IMR-90 (cell line): Measurements from ENCODE around the gene MSI2. TPM values are rescaled to one million over a fixed set of nuclear protein-coding genes. Genes with fewer than 3 reads are reported as not detected.

ENCODE experiments used
- ATAC-seq: fragments of 200-7000 bp; cut with Tn5 transposase; 2 replicates; pipeline ENCODE4 v1.9.1; 2020; ENCODE audit warnings: low read depth, mild to moderate bottlenecking, moderate library complexity
- BruUV-seq: library from RNA; stranded (reverse); fragments of 400-500 nt; replicated peaks from 2 replicates; lab custom pipeline; 2021; lab: Mats Ljungman, UMichigan
- CTCF ChIA-PET: fragments of 300-600 bp; formaldehyde crosslinking; extraction: SDS; loops from one replicate; lab custom pipeline; 2021; ENCODE audit warnings: antibody characterized with exemption; lab: Yijun Ruan, JAX
- POLR2A ChIA-PET: fragments of 300-600 bp; sonication (Branson Sonifier 250); formaldehyde crosslinking; loops from one replicate; lab custom pipeline; 2022; ENCODE audit warnings: antibody characterized with exemption; ENCODE audit not compliant: unreplicated experiment; lab: Charles Lee
- DNase-seq: peaks from one replicate; pipeline ENCODE4 v3.0.0; 2013
- H2AFZ ChIP-seq: replicated peaks from 2 replicates; pipeline ENCODE3; 2013; ENCODE audit warnings: low read length, mild to moderate bottlenecking; ENCODE audit not compliant: poor library complexity
- H2AK5ac ChIP-seq: 2 replicates; pipeline ENCODE4 v1.6.1; 2013; ENCODE audit warnings: low read depth, low read length, inconsistent platforms
- H2AK9ac ChIP-seq: replicated peaks from 2 replicates; pipeline ENCODE3; 2013; ENCODE audit warnings: mild to moderate bottlenecking, low read depth, low read length, moderate library complexity; ENCODE audit not compliant: poor library complexity
- H2BK120ac ChIP-seq: 2 replicates; pipeline ENCODE4 v1.6.1; 2013; ENCODE audit warnings: low read depth, low read length, inconsistent platforms
- H2BK15ac ChIP-seq: 3 replicates; pipeline ENCODE4 v1.6.1; 2013; ENCODE audit warnings: low read depth, low read length, inconsistent platforms
- H2BK20ac ChIP-seq: 2 replicates; pipeline ENCODE4 v1.6.1; 2013; ENCODE audit warnings: low read depth, mild to moderate bottlenecking, inconsistent platforms, low read length, moderate library complexity
- H2BK5ac ChIP-seq: 2 replicates; pipeline ENCODE4 v1.6.1; 2013; ENCODE audit warnings: mild to moderate bottlenecking, low read depth, low read length, inconsistent platforms; ENCODE audit not compliant: poor library complexity, severe bottlenecking
- H3K14ac ChIP-seq: replicated peaks from 2 replicates; pipeline ENCODE4 v1.6.1; 2013; ENCODE audit warnings: low read depth, low read length, inconsistent platforms
- H3K18ac ChIP-seq: 2 replicates; pipeline ENCODE4 v1.6.1; 2013; ENCODE audit warnings: low read depth, low read length, control low read depth
- H3K23ac ChIP-seq: 2 replicates; pipeline ENCODE4 v1.6.1; 2013; ENCODE audit warnings: low read depth, low read length, inconsistent platforms
- H3K27ac ChIP-seq: 2 replicates; pipeline ENCODE4 v1.5.1; 2013; ENCODE audit warnings: mild to moderate bottlenecking, control low read depth, low read length; ENCODE audit not compliant: insufficient read depth
- H3K27me3 ChIP-seq: 2 replicates; pipeline ENCODE4 v1.6.1; 2013; ENCODE audit warnings: low read length; ENCODE audit not compliant: control insufficient read depth, insufficient read depth
- H3K36me3 ChIP-seq: 2 replicates; pipeline ENCODE4 v1.6.1; 2013; ENCODE audit warnings: low read length, mixed read lengths; ENCODE audit not compliant: control insufficient read depth, insufficient read depth
- H3K4ac ChIP-seq: 2 replicates; pipeline ENCODE4 v1.6.1; 2013; ENCODE audit warnings: low read depth, low read length, inconsistent platforms
- H3K4me1 ChIP-seq: 2 replicates; pipeline ENCODE4 v1.6.1; 2013; ENCODE audit warnings: low read length, mixed read lengths; ENCODE audit not compliant: control insufficient read depth, insufficient read depth
- H3K4me2 ChIP-seq: 2 replicates; pipeline ENCODE4 v1.6.1; 2013; ENCODE audit warnings: low read depth, mild to moderate bottlenecking, control low read depth, low read length, moderate library complexity
- H3K4me3 ChIP-seq: 2 replicates; pipeline ENCODE4 v1.5.1; 2013; ENCODE audit warnings: low read depth, mild to moderate bottlenecking, control low read depth, low read length, moderate library complexity; ENCODE audit not compliant: insufficient read depth
- H3K56ac ChIP-seq: 2 replicates; pipeline ENCODE4 v1.6.1; 2013; ENCODE audit warnings: low read length, inconsistent platforms; ENCODE audit not compliant: insufficient read depth; ENCODE audit errors: extremely low read depth
- H3K79me1 ChIP-seq, 2 experiments: 2 replicates each; pipeline ENCODE4 v1.6.1; 2013; ENCODE audit warnings: low read length in 2 of 2, inconsistent platforms in 1 of 2, low read depth in 1 of 2
- H3K9ac ChIP-seq: 2 replicates; pipeline ENCODE4 v1.6.1; 2013; ENCODE audit warnings: low read depth, low read length, control low read depth
- H3K9me1 ChIP-seq: 2 replicates; pipeline ENCODE4 v1.6.1; 2013; ENCODE audit warnings: low read length, inconsistent platforms; ENCODE audit not compliant: insufficient read depth
- H3K9me3 ChIP-seq: 2 replicates; pipeline ENCODE4 v1.6.1; 2013; ENCODE audit warnings: low read length; ENCODE audit not compliant: control insufficient read depth, insufficient read depth
- H4K20me1 ChIP-seq: 2 replicates; pipeline ENCODE4 v1.6.1; 2013; ENCODE audit warnings: low read length, inconsistent platforms; ENCODE audit not compliant: insufficient read depth
- H4K5ac ChIP-seq: 2 replicates; pipeline ENCODE4 v1.6.1; 2013; ENCODE audit warnings: mild to moderate bottlenecking, low read depth, low read length, control low read depth
- H4K8ac ChIP-seq, 2 experiments: 2 replicates each; pipeline ENCODE4 v1.6.1; 2013; ENCODE audit warnings: low read depth in 2 of 2, low read length in 2 of 2, control low read depth in 1 of 2, inconsistent platforms in 1 of 2
- H4K91ac ChIP-seq: 2 replicates; pipeline ENCODE4 v1.6.1; 2013; ENCODE audit warnings: low read depth, low read length, inconsistent platforms; ENCODE audit not compliant: insufficient read depth
- CEBPB ChIP-seq: IDR thresholded peaks from 2 replicates; pipeline ENCODE4 v1.6.1; 2012; ENCODE audit warnings: low read depth, low read length, improper control_type of control experiment
- CHD1 ChIP-seq: IDR thresholded peaks from 2 replicates; pipeline ENCODE4 v1.6.1; 2012; ENCODE audit warnings: low read depth, low read length, improper control_type of control experiment
- CTCF ChIP-seq: conservative IDR thresholded peaks from 2 replicates; pipeline ENCODE4 v1.5.1; 2012; ENCODE audit warnings: mild to moderate bottlenecking, low read depth, low read length, improper control_type of control experiment
- ELK1 ChIP-seq: fragments of 150-350 bp; IDR thresholded peaks from 2 replicates; pipeline ENCODE4 v1.6.1; 2016; ENCODE audit warnings: low read depth, mild to moderate bottlenecking, low read length, moderate library complexity, borderline replicate concordance
- FOS ChIP-seq: fragments of 150-350 bp; IDR thresholded peaks from 2 replicates; pipeline ENCODE4 v1.6.1; 2016; ENCODE audit warnings: low read depth, low read length
- MAFK ChIP-seq: IDR thresholded peaks from 2 replicates; pipeline ENCODE4 v1.6.1; 2012; ENCODE audit warnings: low read depth, low read length, improper control_type of control experiment
- MAZ ChIP-seq: IDR thresholded peaks from 2 replicates; pipeline ENCODE4 v1.6.1; 2012; ENCODE audit warnings: low read depth, mild to moderate bottlenecking, low read length, improper control_type of control experiment, moderate library complexity, borderline replicate concordance
- MXI1 ChIP-seq: IDR thresholded peaks from 2 replicates; pipeline ENCODE4 v1.6.1; 2012; ENCODE audit warnings: low read depth, mild to moderate bottlenecking, low read length, moderate library complexity, borderline replicate concordance
- NFE2L2 ChIP-seq: fragments of 150-350 bp; IDR thresholded peaks from 2 replicates; pipeline ENCODE4 v1.6.1; 2016; ENCODE audit warnings: low read depth, mild to moderate bottlenecking, low read length
- POLR2A ChIP-seq: IDR thresholded peaks from 2 replicates; pipeline ENCODE4 v1.6.1; 2012; ENCODE audit warnings: mild to moderate bottlenecking, low read depth, low read length
- RAD21 ChIP-seq: IDR thresholded peaks from 2 replicates; pipeline ENCODE4 v1.6.1; 2012; ENCODE audit warnings: low read length, improper control_type of control experiment
- SMC3 ChIP-seq: fragments of 150-350 bp; IDR thresholded peaks from 2 replicates; pipeline ENCODE4 v1.6.1; 2016; ENCODE audit warnings: low read depth, mild to moderate bottlenecking, antibody characterized with exemption, low read length, moderate library complexity
- WGBS, 2 experiments: methylation state at CpG; one replicate each; pipeline versions ENCODE4 v1.1.5 to v1.1.7; 2013; ENCODE audit warnings: missing lambda C conversion rate in 2 of 2; ENCODE audit not compliant: insufficient read length in 1 of 2; ENCODE audit errors: extremely low coverage in 2 of 2; 5-methylcytosine and 5-hydroxymethylcytosine counted together
- dilution Hi-C: fragments of 300-500 bp; cut with HindIII; formaldehyde crosslinking; loops from one replicate; pipeline ENCODE4 v1.14.3; 2018; ENCODE audit warnings: low sequenced_read_pairs; ENCODE audit not compliant: unreplicated experiment
- in situ Hi-C: fragments of 300-500 bp; cut with MboI; formaldehyde crosslinking; loops from 3 replicates; pipeline ENCODE4 v1.14.3; 2019; ENCODE audit warnings: low sequenced_read_pairs, inconsistent platforms, mixed read lengths
- intact Hi-C: fragments of 100-400 bp; cut with micrococcal nuclease; formaldehyde crosslinking; loops from 2 replicates; pipeline ENCODE4 v1.10.0; 2022
- polyA plus RNA-seq, 3 experiments: library from polyadenylated mRNA; depleted of rRNA; stranded (reverse); fragments of >200 nt; gene quantifications; 2 replicates each; pipeline ENCODE4 v1.2.3, GENCODE V29; 2012; ENCODE audit warnings: low replicate concordance in 1 of 3
- total RNA-seq: library from RNA; depleted of rRNA; stranded (reverse); fragments of >200 nt; gene quantifications from 2 replicates; pipeline ENCODE4 v1.2.3, GENCODE V29; 2012

Gene MSI2
- total and polyA plus RNA-seq, 2 of the 4 experiments (the other 2 are of a cell fraction), result 13.0 to 16.0 TPM

GRCh38 chr17:57706761-57707160, 450.4 kb downstream of the MSI2 start:
- H2BK120ac ChIP-seq, result no peak overlapping the region

More at GRCh38 chr17:57706761-57707160, 450.4 kb downstream of the MSI2 start:
- Histone ChIP-seq H3K9me3 (no peaks in the 10 kb centered on the region), H2AFZ (no peak overlapping the region), H3K9me1 (no peaks in the 10 kb centered on the region), H3K9ac (no peak overlapping the region), H2BK5ac (no peak overlapping the region), H2AK9ac (no peak overlapping the region), H3K14ac (no peak overlapping the region), H3K23ac (no peak overlapping the region), H2BK20ac (no peak overlapping the region), H2BK15ac (no peak overlapping the region), H3K4me1 (no peaks in the 10 kb centered on the region), H4K5ac (no peak overlapping the region), H3K79me1 (no peaks in the 10 kb centered on the region), H3K27ac (no peak overlapping the region), H3K18ac (no peak overlapping the region), H3K4me2 (no peak overlapping the region), H3K27me3 (peaks cover 25% of the 10 kb centered on the region), H3K4ac (no peak overlapping the region), H4K8ac (no peak overlapping the region), H4K20me1 (no peaks in the 10 kb centered on the region), H4K91ac (no peak overlapping the region), H2AK5ac (no peak overlapping the region), H3K36me3 (no peaks in the 10 kb centered on the region), H3K56ac (no peak overlapping the region), H3K4me3 (no peak overlapping the region)
- POLR2A ChIA-PET, result no interaction called here
- dilution Hi-C loops, result no loop called here
- no TSS peak for BruUV-seq
- DNase-seq (no peak), ATAC-seq (no peak)
- intact Hi-C loops, result no loop called here
- TF ChIP-seq CHD1 (no peak), MAFK (no peak), CEBPB (no peak), CTCF (no peak), SMC3 (no peak), FOS (no peak), MAZ (no peak), ELK1 (no peak), POLR2A (no peak), MXI1 (no peak), RAD21 (no peak), NFE2L2 (no peak)
- WGBS, 2 experiments, result 72% methylated on average over 4 of the region's 9 CpGs; no CpG with 5 or more reads in 1 of the 2 experiments
- CTCF ChIA-PET, result no interaction called here
- in situ Hi-C loops, result no loop called here
